Skeletal muscle satellite cell (primary cell): ENCODE measurements around the gene IFI27.

ENCODE experiments used
- H3K27me3 ChIP-seq: 2 replicates; pipeline ENCODE4 v1.7.0; 2013; ENCODE audit warnings: low read length; ENCODE audit not compliant: control insufficient read depth, insufficient read depth
- H3K36me3 ChIP-seq: 2 replicates; pipeline ENCODE4 v1.7.0; 2013; ENCODE audit warnings: mild to moderate bottlenecking, control low read depth, low read length; ENCODE audit not compliant: insufficient read depth
- H3K4me1 ChIP-seq: 2 replicates; pipeline ENCODE4 v1.7.0; 2013; ENCODE audit warnings: low read length; ENCODE audit not compliant: control insufficient read depth, insufficient read depth
- H3K4me2 ChIP-seq: 2 replicates; pipeline ENCODE4 v1.7.0; 2013; ENCODE audit warnings: mild to moderate bottlenecking, low read length
- H3K4me3 ChIP-seq: 2 replicates; pipeline ENCODE4 v1.7.0; 2013; ENCODE audit warnings: low read length
- H3K9ac ChIP-seq: 2 replicates; pipeline ENCODE4 v1.7.0; 2013; ENCODE audit warnings: mild to moderate bottlenecking, low read depth, low read length, moderate library complexity
- H3K9me3 ChIP-seq: replicated peaks from 2 replicates; pipeline ENCODE4 v1.7.0; 2013; ENCODE audit warnings: mild to moderate bottlenecking, control low read depth, low read length

The IFI27 gene

DNA sequence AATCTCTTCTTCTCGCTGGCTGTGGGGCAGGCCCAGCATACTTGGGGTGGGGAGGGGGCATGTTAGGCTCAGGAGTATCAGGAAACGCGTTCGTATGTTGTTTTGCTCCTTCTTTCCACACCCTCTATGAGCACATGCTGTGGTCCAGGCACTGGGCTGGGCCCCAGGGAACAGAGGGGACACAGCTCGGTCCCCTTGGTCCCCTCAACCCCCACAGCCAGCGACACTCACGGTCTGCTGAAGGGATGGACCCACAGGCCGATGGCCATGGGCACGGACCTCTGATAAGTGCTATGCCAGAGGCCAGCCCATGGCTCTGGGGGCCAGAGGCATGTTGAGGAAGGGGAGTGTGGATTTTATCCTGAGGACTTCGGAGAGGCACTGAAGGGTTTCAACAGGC, 6.2 kb downstream of the IFI27 start:
- Histone ChIP-seq H3K9ac (no peak overlapping the region), H3K9me3 (peaks cover 15% of the 10 kb centered on the region), H3K27me3 (peaks cover 2% of the 10 kb centered on the region), H3K4me2 (no peak overlapping the region), H3K4me3 (no peak overlapping the region), H3K36me3 (no peaks in the 10 kb centered on the region), H3K4me1 (peaks cover 26% of the 10 kb centered on the region)

GRCh38 chr14:94117856-94118255, 7.3 kb downstream of the IFI27 start:
- no peak overlapping the region for H3K9ac ChIP-seq
- no peaks in the 10 kb centered on the region for H3K36me3 ChIP-seq
- no peak overlapping the region for H3K4me2 ChIP-seq
- peaks cover 29% of the 10 kb centered on the region for H3K4me1 ChIP-seq
- peaks cover 2% of the 10 kb centered on the region for H3K27me3 ChIP-seq
- H3K9me3 ChIP-seq = peaks cover 15% of the 10 kb centered on the region
- no peak overlapping the region for H3K4me3 ChIP-seq

- H3K4me1 ChIP-seq = peaks cover 29% of the 10 kb centered on the region
- H3K4me2 ChIP-seq = no peak overlapping the region
- peaks cover 2% of the 10 kb centered on the region for H3K27me3 ChIP-seq
- H3K36me3 ChIP-seq = no peaks in the 10 kb centered on the region
- H3K9ac ChIP-seq = no peak overlapping the region
- no peak overlapping the region for H3K4me3 ChIP-seq
- H3K9me3 ChIP-seq = peaks cover 15% of the 10 kb centered on the region
These were observed 8.5 kb downstream of the IFI27 start for GRCh38 chr14:94119071-94119470.

GRCh38 chr14:94120667-94121340, 10.3 kb downstream of the IFI27 start:
- H3K9ac ChIP-seq = peak overlapping the region; percentile 30
- H3K27me3 ChIP-seq = peaks cover 2% of the 10 kb centered on the region
- H3K4me3 ChIP-seq = no peak overlapping the region
- peaks cover 17% of the 10 kb centered on the region for H3K4me1 ChIP-seq
- no peaks in the 10 kb centered on the region for H3K36me3 ChIP-seq
- peak overlapping the region; percentile 36 for H3K4me2 ChIP-seq
- peaks cover 15% of the 10 kb centered on the region for H3K9me3 ChIP-seq

DNA sequence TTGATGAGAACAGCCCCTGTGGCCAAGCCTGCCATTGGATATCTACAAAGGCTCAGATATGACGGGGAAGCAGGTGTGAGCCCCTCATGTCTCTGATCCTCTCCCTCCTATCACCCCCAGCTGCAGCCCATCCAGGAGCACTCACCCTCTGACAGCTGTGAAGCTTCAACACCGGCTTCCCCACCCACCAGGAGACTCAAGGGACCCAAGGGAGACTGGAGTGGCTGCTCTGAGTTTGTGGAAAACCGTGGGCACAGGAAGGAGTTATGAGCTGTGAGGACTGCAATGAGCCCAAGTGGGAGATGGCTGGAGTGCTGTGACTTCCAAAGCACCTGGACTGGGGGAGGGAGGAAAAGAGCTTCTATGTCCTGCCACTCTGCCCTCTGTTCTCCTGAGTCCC, 10.9 kb downstream of the IFI27 start:
- H3K27me3 ChIP-seq = peaks cover 2% of the 10 kb centered on the region
- no peak overlapping the region for H3K4me3 ChIP-seq
- peaks cover 15% of the 10 kb centered on the region for H3K9me3 ChIP-seq
- peak overlapping the region; percentile 30 for H3K9ac ChIP-seq
- peaks cover 17% of the 10 kb centered on the region for H3K4me1 ChIP-seq
- H3K36me3 ChIP-seq = no peaks in the 10 kb centered on the region
- peak overlapping the region; percentile 36 for H3K4me2 ChIP-seq

GRCh38 chr14:94122438-94122837, 11.9 kb downstream of the IFI27 start:
- peaks cover 5% of the 10 kb centered on the region for H3K36me3 ChIP-seq
- no peak overlapping the region for H3K4me3 ChIP-seq
- peaks cover 15% of the 10 kb centered on the region for H3K9me3 ChIP-seq
- H3K4me1 ChIP-seq = peaks cover 17% of the 10 kb centered on the region
- no peaks in the 10 kb centered on the region for H3K27me3 ChIP-seq
- H3K4me2 ChIP-seq = no peak overlapping the region
- H3K9ac ChIP-seq = no peak overlapping the region

DNA sequence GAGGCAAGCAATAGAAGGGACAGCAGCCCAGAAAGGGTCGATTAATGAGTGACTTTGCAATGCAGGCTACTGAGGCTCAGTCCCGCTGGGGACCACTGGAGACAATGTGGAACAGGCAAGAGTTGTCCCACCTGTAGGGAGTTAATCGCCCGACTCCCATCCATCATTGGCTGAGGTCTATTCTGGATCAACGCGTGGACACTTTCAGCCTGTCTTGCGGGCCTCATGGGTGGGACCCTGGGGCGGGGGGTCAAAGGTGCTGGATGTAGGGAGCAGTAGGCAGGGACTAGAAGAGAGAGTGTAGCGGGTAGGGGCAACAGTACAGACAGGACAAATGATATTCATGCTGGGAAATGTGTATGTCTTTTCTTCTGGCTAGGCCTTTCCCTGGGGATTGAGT, 12.8 kb downstream of the IFI27 start:
- Histone ChIP-seq H3K9ac (no peak overlapping the region), H3K4me2 (no peak overlapping the region), H3K4me3 (no peak overlapping the region), H3K9me3 (peaks cover 15% of the 10 kb centered on the region), H3K4me1 (peaks cover 19% of the 10 kb centered on the region), H3K36me3 (peaks cover 7% of the 10 kb centered on the region), H3K27me3 (no peaks in the 10 kb centered on the region)

DNA sequence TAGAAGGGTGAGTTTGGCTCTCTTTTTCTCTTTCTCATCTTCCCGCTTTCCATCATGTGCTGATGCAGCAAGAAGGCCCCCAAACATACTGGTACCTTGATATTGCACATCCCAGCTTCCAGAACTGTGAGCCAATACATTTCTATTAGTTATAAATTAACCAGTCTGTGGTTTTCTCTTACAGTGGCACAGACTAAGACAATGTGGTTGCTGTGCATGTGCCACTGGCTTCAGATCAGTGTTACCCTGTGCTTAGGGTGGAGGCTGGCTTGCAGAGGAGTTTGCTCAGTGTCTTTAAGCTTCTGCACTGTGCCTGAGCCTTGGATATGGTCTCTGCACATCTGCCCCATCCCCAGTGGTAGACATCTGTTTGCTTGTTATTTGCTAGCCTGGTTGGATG, 13.3 kb downstream of the IFI27 start:
- Histone ChIP-seq H3K9me3 (peaks cover 15% of the 10 kb centered on the region), H3K36me3 (peaks cover 7% of the 10 kb centered on the region), H3K9ac (no peak overlapping the region), H3K4me3 (no peak overlapping the region), H3K4me1 (peaks cover 25% of the 10 kb centered on the region), H3K4me2 (no peak overlapping the region), H3K27me3 (no peaks in the 10 kb centered on the region)

DNA sequence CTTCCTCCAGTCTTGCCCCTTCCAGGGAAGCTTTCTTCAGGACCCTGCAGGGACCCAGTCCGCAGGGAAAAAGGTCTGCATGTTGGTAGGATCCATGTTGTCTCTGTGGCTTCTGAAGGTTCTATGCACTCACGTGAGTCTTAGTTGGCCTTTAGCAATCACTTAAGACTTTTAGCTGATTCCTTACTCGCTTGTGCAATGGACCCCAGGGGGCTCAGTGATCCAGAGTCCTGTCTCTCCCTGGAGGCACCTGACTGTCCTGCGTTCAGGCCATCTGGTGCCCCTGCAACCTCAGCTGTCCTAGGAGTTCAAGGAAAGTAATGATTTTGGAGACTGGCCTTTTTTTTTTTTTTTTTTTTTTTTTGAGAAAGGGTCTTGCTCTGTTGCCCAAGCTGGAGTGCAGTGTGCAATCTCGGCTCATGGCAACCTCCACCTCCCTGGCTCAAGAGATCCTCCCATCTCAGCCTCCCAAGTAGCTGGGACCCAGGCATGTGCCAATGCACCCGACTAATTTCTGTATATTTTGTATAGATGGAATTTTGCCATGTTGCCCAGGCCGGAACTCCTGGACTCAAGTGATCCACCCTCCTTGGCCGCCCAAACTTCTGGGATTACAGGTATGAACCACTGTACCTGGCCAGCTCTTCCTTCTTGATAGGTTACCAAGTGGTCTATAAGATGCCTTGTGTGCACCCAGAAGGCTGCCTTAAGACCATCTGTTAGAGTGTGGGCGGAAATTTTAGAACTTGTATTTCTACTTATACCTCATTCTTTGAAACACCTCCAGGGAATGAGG, 14.2 kb downstream of the IFI27 start:
- Histone ChIP-seq H3K36me3 (peaks cover 7% of the 10 kb centered on the region), H3K4me2 (no peak overlapping the region), H3K9ac (no peak overlapping the region), H3K9me3 (peaks cover 9% of the 10 kb centered on the region), H3K4me3 (no peak overlapping the region), H3K4me1 (peaks cover 28% of the 10 kb centered on the region), H3K27me3 (no peaks in the 10 kb centered on the region)

DNA sequence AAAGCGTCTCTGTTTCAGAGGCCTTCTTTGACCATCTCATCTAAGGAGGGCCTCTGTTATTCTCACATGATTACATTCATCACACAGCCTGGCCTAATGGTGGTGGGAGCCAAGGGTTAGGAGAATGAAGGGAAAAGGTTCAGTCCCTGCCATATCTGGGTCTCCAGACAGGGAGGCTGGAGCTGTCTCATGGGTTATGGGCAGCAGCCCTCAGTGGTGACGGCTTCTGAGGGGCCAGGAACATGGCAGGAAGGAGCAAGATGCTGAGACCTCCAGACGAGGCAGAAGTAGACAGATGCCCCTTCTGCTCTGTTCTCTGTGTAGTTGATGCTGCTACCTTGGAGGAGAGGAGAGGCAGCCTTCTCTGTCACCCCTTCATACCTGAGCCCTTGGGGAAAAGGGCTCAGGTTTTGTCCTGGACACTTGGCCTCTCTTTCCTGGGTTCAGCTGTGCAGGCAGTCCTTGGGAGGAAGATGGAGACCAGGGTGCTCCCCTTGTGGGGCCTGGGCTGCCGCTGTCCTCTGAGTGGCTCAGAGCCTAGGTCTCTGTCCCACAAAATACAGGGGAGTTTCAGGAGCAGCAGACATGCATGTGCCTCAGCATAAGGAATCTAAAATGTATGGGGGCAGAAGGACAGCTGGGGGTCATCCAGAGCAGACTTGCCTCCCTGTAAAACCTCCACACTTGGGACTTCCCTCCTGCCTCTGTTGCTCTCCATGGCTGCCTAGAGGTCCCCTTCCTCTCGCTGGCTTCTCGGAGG, 15.3 kb downstream of the IFI27 start:
- Histone ChIP-seq H3K4me3 (no peak overlapping the region), H3K27me3 (no peaks in the 10 kb centered on the region), H3K9ac (no peak overlapping the region), H3K36me3 (peaks cover 7% of the 10 kb centered on the region), H3K9me3 (no peaks in the 10 kb centered on the region), H3K4me1 (peaks cover 28% of the 10 kb centered on the region), H3K4me2 (no peak overlapping the region)

GRCh38 chr14:94126419-94126677, 15.8 kb downstream of the IFI27 start:
- H3K9me3 ChIP-seq = no peaks in the 10 kb centered on the region
- H3K36me3 ChIP-seq = peaks cover 7% of the 10 kb centered on the region
- H3K4me1 ChIP-seq = peaks cover 23% of the 10 kb centered on the region
- no peak overlapping the region for H3K4me3 ChIP-seq
- no peaks in the 10 kb centered on the region for H3K27me3 ChIP-seq
- H3K9ac ChIP-seq = no peak overlapping the region
- H3K4me2 ChIP-seq = no peak overlapping the region
